Neuronal stem cell (in vitro differentiated cells): Measurements from ENCODE around the gene PRAMEF33. TPM values are rescaled to one million over a fixed set of nuclear protein-coding genes. Genes with fewer than 3 reads are reported as not detected.
"Not testable (repeated sequence)": the region's sequence is repeated elsewhere in the genome, so short reads cannot be mapped to it uniquely, and the experiment has no call there.

ENCODE experiments used
- DNase-seq: peaks from one replicate; pipeline ENCODE4 v3.0.0-alpha.2; 2013; ENCODE audit warnings: low spot score
- H2AFZ ChIP-seq: one replicate; pipeline ENCODE4 v1.6.1; 2013; ENCODE audit warnings: mild to moderate bottlenecking, low read length, inconsistent platforms
- H2AK5ac ChIP-seq: 2 replicates; pipeline ENCODE4 v1.6.1; 2013; ENCODE audit warnings: low read depth, mild to moderate bottlenecking, inconsistent platforms, low read length, moderate library complexity, mixed read lengths
- H2BK120ac ChIP-seq: 2 replicates; pipeline ENCODE4 v1.6.1; 2013; ENCODE audit warnings: low read depth, mild to moderate bottlenecking, inconsistent platforms, low read length, moderate library complexity, mixed read lengths
- H2BK12ac ChIP-seq: one replicate; pipeline ENCODE4 v1.6.1; 2013; ENCODE audit warnings: low read length, inconsistent platforms
- H2BK15ac ChIP-seq: 2 replicates; pipeline ENCODE4 v1.6.1; 2013; ENCODE audit warnings: mild to moderate bottlenecking, low read length, inconsistent platforms, mixed read lengths
- H2BK5ac ChIP-seq: one replicate; pipeline ENCODE4 v1.6.1; 2013; ENCODE audit warnings: inconsistent platforms, mild to moderate bottlenecking, low read length, moderate library complexity
- H3K14ac ChIP-seq: one replicate; pipeline ENCODE4 v1.6.1; 2013; ENCODE audit warnings: low read length, inconsistent platforms
- H3K18ac ChIP-seq: 2 replicates; pipeline ENCODE4 v1.6.1; 2013; ENCODE audit warnings: low read length, inconsistent platforms
- H3K23ac ChIP-seq: 2 replicates; pipeline ENCODE4 v1.6.1; 2013; ENCODE audit warnings: low read depth, mild to moderate bottlenecking, mixed read lengths, low read length, inconsistent platforms; ENCODE audit not compliant: poor library complexity
- H3K27ac ChIP-seq: replicated peaks from 3 replicates; pipeline ENCODE4 v1.5.1; 2013; ENCODE audit warnings: low read length, inconsistent platforms
- H3K27me3 ChIP-seq, 3 experiments: 2 replicates each; pipeline ENCODE4 v1.6.1; 2013; ENCODE audit warnings: low read length in 3 of 3, mild to moderate bottlenecking in 2 of 3, inconsistent platforms in 1 of 3, low read depth in 1 of 3, mixed read lengths in 1 of 3, moderate library complexity in 1 of 3; ENCODE audit not compliant: control insufficient read depth in 3 of 3, insufficient read depth in 3 of 3
- H3K36me3 ChIP-seq, 2 donors: replicated peaks in 1 of 2; 2 replicates each; pipeline ENCODE4 v1.6.1; 2013; ENCODE audit warnings: low read length in 2 of 2; ENCODE audit not compliant: control insufficient read depth in 2 of 2, insufficient read depth in 2 of 2
- H3K4ac ChIP-seq: 2 replicates; pipeline ENCODE4 v1.6.1; 2013; ENCODE audit warnings: inconsistent platforms, mild to moderate bottlenecking, low read length, moderate library complexity
- H3K4me1 ChIP-seq, 2 donors: 1 replicate in 1 of 2; 2 replicates in 1 of 2; pipeline ENCODE4 v1.6.1; 2013; ENCODE audit warnings: low read length in 2 of 2, low read depth in 1 of 2; ENCODE audit not compliant: control insufficient read depth in 2 of 2, insufficient read depth in 1 of 2
- H3K4me2 ChIP-seq: one replicate; pipeline ENCODE4 v1.6.1; 2013; ENCODE audit warnings: mild to moderate bottlenecking, low read length, inconsistent platforms; ENCODE audit not compliant: insufficient read depth, poor library complexity, severe bottlenecking
- H3K4me3 ChIP-seq, 2 donors: 2 replicates each; pipeline ENCODE4 v1.5.1; 2013; ENCODE audit warnings: low read length in 2 of 2, mild to moderate bottlenecking in 2 of 2, inconsistent platforms in 1 of 2, moderate library complexity in 1 of 2
- H3K79me1 ChIP-seq: one replicate; pipeline ENCODE4 v1.6.1; 2013; ENCODE audit warnings: low read depth, mild to moderate bottlenecking, inconsistent platforms, low read length, moderate library complexity
- H3K9ac ChIP-seq: one replicate; pipeline ENCODE4 v1.6.1; 2013; ENCODE audit warnings: mild to moderate bottlenecking, low read depth, low read length, inconsistent platforms; ENCODE audit not compliant: poor library complexity
- H3K9me3 ChIP-seq, 2 donors: replicated peaks in 1 of 2; 2 replicates each; pipeline versions ENCODE3 to v1.6.1; 2013; ENCODE audit warnings: low read length in 2 of 2, mild to moderate bottlenecking in 2 of 2, inconsistent platforms in 1 of 2, low read depth in 1 of 2, mixed read lengths in 1 of 2, moderate library complexity in 1 of 2; ENCODE audit not compliant: control insufficient read depth in 2 of 2, insufficient read depth in 1 of 2
- H4K8ac ChIP-seq: one replicate; pipeline ENCODE4 v1.6.1; 2013; ENCODE audit warnings: low read depth, mild to moderate bottlenecking, inconsistent platforms, low read length, moderate library complexity
- H4K91ac ChIP-seq: one replicate; pipeline ENCODE4 v1.6.1; 2013; ENCODE audit warnings: low read length, low read depth, mild to moderate bottlenecking, inconsistent platforms; ENCODE audit not compliant: poor library complexity
- WGBS, 2 donors: extraction: QIAGEN DNeasy Blood & Tissue Kit; methylation state at CpG; one replicate each; pipeline ENCODE4 v1.1.7; 2013; ENCODE audit warnings: missing lambda C conversion rate in 2 of 2, mixed read lengths in 1 of 2; ENCODE audit not compliant: insufficient read length in 2 of 2, insufficient replicate concordance in 1 of 2; ENCODE audit errors: extremely low coverage in 2 of 2; 5-methylcytosine and 5-hydroxymethylcytosine counted together
- polyA plus RNA-seq, 2 experiments: library from polyadenylated mRNA; stranded (reverse); fragments of 200-250 nt; gene quantifications; one replicate each; pipeline ENCODE4 v1.2.3, GENCODE V29; 2013

Gene PRAMEF33, protein sequence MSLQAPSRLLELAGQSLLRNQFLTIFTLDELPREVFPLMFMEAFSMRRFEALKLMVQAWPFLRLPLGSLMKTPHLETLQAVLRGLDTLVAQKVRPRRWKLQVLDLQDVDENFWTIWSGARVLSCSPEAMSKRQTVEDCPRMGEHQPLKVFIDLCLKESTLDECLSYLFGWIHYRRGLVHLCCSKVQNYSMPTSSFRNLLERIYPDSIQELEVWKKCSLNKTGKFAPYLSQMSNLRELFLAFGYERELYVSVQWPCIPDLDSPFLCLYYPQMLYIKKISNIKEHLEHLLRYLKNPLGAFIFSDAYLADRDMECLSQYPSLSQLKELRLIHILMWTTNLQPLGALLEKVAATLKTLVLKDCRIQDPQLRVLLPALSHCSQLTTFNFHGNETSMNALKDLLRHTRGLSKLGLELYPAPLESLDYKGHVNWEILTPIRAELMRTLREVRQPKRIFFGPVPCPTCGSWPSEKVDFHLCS
- not detected for polyA plus RNA-seq (2013, experiment 1 of 2)
- not detected for polyA plus RNA-seq (2013, experiment 2 of 2)

GRCh38 chr1:13303239-13303638, at the start of gene PRAMEF33:
Gene PRAMEF33 (plus strand): TSS chr1:13303539. CDS start chr1:13305955, 2,416 bp downstream.
- not testable (repeated sequence) for H4K8ac ChIP-seq, H2BK15ac ChIP-seq, H3K4ac ChIP-seq, H3K9me3 ChIP-seq, H3K36me3 ChIP-seq, H3K18ac ChIP-seq, H3K4me2 ChIP-seq, H2AFZ ChIP-seq, H2BK5ac ChIP-seq, H2AK5ac ChIP-seq, H4K91ac ChIP-seq, H3K27ac ChIP-seq, H3K79me1 ChIP-seq, H2BK12ac ChIP-seq, H3K4me3 ChIP-seq, H2BK120ac ChIP-seq, H3K27me3 ChIP-seq, H3K14ac ChIP-seq, DNase-seq, H3K4me1 ChIP-seq, H3K9ac ChIP-seq, H3K23ac ChIP-seq
- no CpG with 5 or more reads among the region's 1 CpG for WGBS, 2 donors

GRCh38 chr1:13253898-13254297, 49.4 kb upstream of the PRAMEF33 start, which contains the start of gene PRAMEF5:
Gene PRAMEF5 (plus strand): TSS chr1:13254198. CDS start chr1:13259269, 5,071 bp downstream.
- not testable (repeated sequence) for H2AK5ac ChIP-seq, H3K4me2 ChIP-seq, H4K91ac ChIP-seq, H3K18ac ChIP-seq, H3K9ac ChIP-seq, H3K4me1 ChIP-seq, H3K4ac ChIP-seq, H4K8ac ChIP-seq, H3K27ac ChIP-seq, H2AFZ ChIP-seq, H2BK5ac ChIP-seq, H3K9me3 ChIP-seq, DNase-seq, H2BK120ac ChIP-seq, H3K79me1 ChIP-seq, H2BK12ac ChIP-seq, H3K4me3 ChIP-seq, H2BK15ac ChIP-seq, H3K23ac ChIP-seq, H3K36me3 ChIP-seq, H3K14ac ChIP-seq, H3K27me3 ChIP-seq
- no CpG with 5 or more reads among the region's 5 CpGs for WGBS, 2 donors

GRCh38 chr1:13265124-13265523, 38.2 kb upstream of the PRAMEF33 start:
- not testable (repeated sequence) for H3K4me1 ChIP-seq, H3K9me3 ChIP-seq, H3K18ac ChIP-seq, H2BK15ac ChIP-seq, H2AK5ac ChIP-seq, H3K27ac ChIP-seq, H3K23ac ChIP-seq, H4K8ac ChIP-seq, H2BK120ac ChIP-seq, H3K4me2 ChIP-seq, H2BK5ac ChIP-seq, H3K4me3 ChIP-seq, H3K27me3 ChIP-seq, H3K36me3 ChIP-seq, H3K9ac ChIP-seq, DNase-seq, H4K91ac ChIP-seq, H2AFZ ChIP-seq, H3K79me1 ChIP-seq, H2BK12ac ChIP-seq, H3K4ac ChIP-seq, H3K14ac ChIP-seq
- no CpG with 5 or more reads among the region's 3 CpGs for WGBS, 2 donors

DNA sequence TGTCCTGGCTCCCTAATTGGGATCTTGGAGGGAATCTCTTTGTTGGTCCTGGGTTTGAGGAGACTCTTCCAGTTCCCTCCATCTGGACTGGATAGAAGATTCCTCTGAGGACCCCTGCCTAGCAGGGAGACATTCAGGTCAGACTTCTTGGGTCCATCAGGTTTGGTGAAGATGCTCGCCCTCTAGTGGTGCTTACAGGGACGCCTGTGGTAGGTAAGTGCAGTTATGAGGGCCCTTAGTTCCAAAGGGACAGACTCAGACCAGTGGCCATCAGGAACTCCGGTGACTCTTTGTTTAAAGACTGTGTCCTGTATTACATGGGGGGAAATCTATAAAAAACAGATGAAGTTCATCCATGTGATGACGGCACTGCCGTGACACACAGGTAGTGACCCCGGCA, 26.3 kb upstream of the PRAMEF33 start:
- H2BK5ac ChIP-seq, H4K91ac ChIP-seq, H2AFZ ChIP-seq, H3K9me3 ChIP-seq, H2AK5ac ChIP-seq, H3K4me2 ChIP-seq, H2BK12ac ChIP-seq, H2BK120ac ChIP-seq, H2BK15ac ChIP-seq, H3K27me3 ChIP-seq, H3K4me3 ChIP-seq, H3K4me1 ChIP-seq, H4K8ac ChIP-seq, H3K18ac ChIP-seq, H3K36me3 ChIP-seq, H3K9ac ChIP-seq, H3K79me1 ChIP-seq, H3K14ac ChIP-seq, H3K27ac ChIP-seq, H3K4ac ChIP-seq, DNase-seq, H3K23ac ChIP-seq: not testable (repeated sequence)
- WGBS, 2 donors = no CpG with 5 or more reads among the region's 6 CpGs
